GM12892 (cell line): ENCODE results near the gene HABP4.
A peak's percentile ranks its signal among the peaks of the same experiment; 100 is the strongest.

Experiments
- DNase-seq: peaks from one replicate; pipeline ENCODE4 v3.0.0; 2011; ENCODE audit not compliant: insufficient read length
- FAIRE-seq: peaks from 2 replicates; lab custom pipeline; 2011; peaks lifted over from hg19 to GRCh38; lab: Jason Lieb, UNC
- POLR2A ChIP-seq: IDR thresholded peaks from 2 replicates; pipeline ENCODE4 v1.6.1; 2011; ENCODE audit warnings: low read depth, low read length, control low read depth
- POLR2AphosphoS5 ChIP-seq: IDR thresholded peaks from 2 replicates; pipeline ENCODE4 v1.6.1; 2011; ENCODE audit warnings: low read depth, low read length, control low read depth
- TAF1 ChIP-seq: IDR thresholded peaks from 2 replicates; pipeline ENCODE4 v1.6.1; 2011; ENCODE audit warnings: low read depth, mild to moderate bottlenecking, control low read depth, low read length, borderline replicate concordance

Gene HABP4

DNA sequence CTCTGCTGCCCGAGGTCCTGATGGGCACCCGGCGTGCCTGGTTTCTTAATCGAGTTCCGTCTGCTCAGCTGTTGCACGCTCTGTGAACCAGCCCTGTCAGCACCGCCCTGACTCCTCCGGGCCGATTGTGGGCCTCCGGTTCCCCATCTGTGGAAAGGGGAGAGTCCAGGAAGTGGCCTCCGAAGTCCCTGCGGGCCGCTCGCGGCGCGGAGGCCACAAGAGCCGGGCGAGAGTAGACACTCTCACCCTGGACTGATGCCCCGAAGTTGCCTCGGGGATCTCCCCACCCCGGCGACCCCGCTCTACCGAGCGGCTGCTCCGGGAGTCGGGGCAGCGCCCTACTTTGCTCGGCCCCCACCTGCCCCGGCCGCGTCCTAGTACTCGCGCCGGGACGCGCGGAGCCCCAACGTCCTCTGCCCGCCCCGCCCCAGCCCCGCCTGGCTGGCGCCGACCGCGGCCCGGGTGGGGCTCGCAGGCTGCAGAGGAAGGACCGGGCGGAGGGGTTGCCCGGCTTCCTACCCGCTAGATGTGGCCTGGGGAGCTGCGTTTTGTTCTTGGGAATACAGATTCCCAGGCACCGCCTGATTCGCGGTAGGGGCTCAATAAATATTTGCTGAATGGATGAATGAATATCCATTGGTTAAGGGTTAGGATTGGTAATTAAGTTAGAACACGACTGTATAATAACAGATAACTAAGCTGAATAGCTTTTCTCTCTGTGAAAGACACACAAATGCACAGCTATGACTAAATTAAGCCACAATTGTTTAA is 30.9 kb upstream of the HABP4 start:
- DNase-seq (peak; percentile 52), FAIRE-seq (no peak)
- TF ChIP-seq POLR2AphosphoS5 (no peak), TAF1 (no peak), POLR2A (peak; percentile 24; the same call in 1 of the 2 replicates)

DNA sequence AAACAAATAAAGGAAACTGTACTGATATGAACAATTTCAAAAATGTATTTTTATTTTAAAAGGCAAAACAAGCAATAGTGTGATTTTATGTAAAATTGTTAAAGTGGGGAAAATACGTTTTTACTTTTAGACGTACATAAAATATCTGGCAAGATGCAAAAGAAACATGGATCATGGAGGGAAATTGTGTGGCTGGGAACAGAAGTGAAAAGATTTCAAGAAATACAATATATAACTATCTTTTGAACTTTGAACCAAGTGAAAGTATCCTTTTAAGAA is 30.3 kb upstream of the HABP4 start:
- TF ChIP-seq POLR2A: no peak
- no peak for DNase-seq
- no peak for FAIRE-seq

- DNase-seq (no peak), FAIRE-seq (peak; percentile 84)
- TF ChIP-seq TAF1 (no peak), POLR2A (no peak), POLR2AphosphoS5 (no peak)
Measured at GRCh38 chr9:96420468-96421219, 29.3 kb upstream of the HABP4 start.

GRCh38 chr9:96423322-96423984 is 26.5 kb upstream of the HABP4 start:
- FAIRE-seq: no peak
- TF ChIP-seq POLR2A (no peak), POLR2AphosphoS5 (no peak), TAF1 (no peak)
- DNase-seq: no peak

DNA sequence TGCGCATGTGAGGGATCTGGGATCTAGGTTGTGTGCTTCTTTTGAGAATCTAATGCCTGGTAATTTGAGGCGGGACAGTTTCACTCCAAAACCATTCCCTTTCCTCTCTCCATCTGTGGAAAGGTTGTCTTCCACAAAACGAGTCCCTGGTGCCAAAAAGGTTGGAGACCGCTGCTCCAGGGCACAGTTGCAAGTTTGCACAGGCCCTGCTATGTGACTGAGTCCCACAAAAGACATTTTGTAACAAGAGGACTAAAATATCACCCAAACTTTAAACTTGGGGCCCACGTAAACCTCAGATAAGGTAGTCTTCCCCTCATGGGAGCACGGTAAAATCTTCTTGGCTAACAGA is 26.0 kb upstream of the HABP4 start:
- no peak for TF ChIP-seq TAF1
- no peak for TF ChIP-seq POLR2AphosphoS5
- no peak for TF ChIP-seq POLR2A
- FAIRE-seq (no peak), DNase-seq (no peak)

DNA sequence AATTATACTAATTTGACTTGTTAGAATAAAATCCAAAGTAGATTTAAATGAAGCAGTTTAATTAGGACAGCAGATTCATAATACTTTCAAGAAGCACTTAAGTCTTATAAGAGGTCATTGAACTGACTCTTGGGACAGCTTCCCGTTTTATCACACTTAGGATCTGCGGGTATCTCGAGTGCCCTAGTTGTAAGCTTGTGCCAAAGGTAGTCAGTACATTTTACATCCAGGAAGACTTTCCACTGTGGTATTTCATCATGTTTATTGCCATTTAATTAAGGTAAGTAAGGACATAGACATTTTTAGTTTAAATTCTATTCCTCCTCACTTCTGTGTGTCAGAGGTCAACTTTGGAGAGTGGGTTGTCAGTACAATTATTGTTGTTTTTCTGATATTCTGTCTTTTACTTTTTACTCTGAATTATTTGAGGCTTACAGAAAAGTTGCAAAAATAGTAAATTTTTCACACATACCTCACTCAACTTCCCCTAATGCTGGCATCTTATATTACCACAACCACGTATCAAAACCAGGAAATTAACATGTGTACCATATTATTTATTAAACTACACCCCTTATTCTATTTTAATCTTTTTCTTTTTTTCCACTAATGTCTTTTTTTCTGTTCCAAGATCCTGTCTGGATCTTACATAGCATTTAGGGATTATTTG is 24.3 kb upstream of the HABP4 start:
- TF ChIP-seq TAF1 (no peak), POLR2A (no peak), POLR2AphosphoS5 (no peak)
- no peak for DNase-seq
- FAIRE-seq: no peak

DNA sequence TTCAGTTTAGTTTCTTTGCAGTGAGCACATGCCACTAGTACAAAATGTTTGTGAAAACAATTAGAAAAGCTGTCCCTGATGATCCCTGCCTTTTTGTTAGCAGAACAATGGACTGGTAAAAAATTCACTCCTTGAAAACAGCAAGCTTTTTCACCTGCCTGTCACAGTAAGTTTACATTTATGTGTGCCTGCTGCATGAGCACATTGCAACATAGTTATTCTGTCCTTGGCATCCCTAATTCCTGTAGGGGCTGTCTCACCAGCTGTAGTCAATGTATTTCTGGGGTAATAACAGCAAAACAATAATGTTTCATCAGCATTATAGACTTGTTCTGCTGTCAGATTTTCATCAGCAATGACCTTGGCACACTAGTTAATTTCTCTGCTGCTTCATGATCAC is 20.2 kb upstream of the HABP4 start:
- DNase-seq (no peak), FAIRE-seq (no peak)
- no peak for TF ChIP-seq POLR2A
- TF ChIP-seq POLR2AphosphoS5: no peak
- TF ChIP-seq TAF1: no peak

- DNase-seq (no peak), FAIRE-seq (no peak)
- TF ChIP-seq TAF1: no peak
- no peak for TF ChIP-seq POLR2AphosphoS5
- no peak for TF ChIP-seq POLR2A
Measured at GRCh38 chr9:96430377-96430776, 19.6 kb upstream of the HABP4 start.

DNA sequence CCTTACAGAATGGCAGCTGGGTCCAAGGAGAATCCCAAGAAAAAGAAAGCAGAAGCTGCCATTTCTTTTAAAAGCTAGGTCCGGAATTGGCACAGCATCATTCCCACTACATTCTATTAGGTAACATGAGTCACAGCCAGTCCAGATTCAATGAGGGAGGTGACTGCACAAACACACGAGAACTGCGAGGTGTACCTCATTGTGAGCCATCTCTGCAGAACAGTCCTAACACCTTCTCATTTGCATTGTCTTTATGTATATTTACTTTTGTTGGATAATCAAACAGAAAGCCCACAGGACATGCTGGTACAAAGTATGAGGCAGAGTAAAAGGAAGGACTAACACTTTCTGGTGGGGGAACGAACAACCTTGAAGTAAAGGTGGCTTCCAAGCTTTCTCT is 14.6 kb upstream of the HABP4 start:
- DNase-seq (no peak), FAIRE-seq (no peak)
- no peak for TF ChIP-seq TAF1
- no peak for TF ChIP-seq POLR2A

GRCh38 chr9:96436063-96436455 is 13.9 kb upstream of the HABP4 start:
- no peak for FAIRE-seq
- no peak for TF ChIP-seq POLR2A
- no peak for TF ChIP-seq TAF1
- no peak for TF ChIP-seq POLR2AphosphoS5
- no peak for DNase-seq

DNA sequence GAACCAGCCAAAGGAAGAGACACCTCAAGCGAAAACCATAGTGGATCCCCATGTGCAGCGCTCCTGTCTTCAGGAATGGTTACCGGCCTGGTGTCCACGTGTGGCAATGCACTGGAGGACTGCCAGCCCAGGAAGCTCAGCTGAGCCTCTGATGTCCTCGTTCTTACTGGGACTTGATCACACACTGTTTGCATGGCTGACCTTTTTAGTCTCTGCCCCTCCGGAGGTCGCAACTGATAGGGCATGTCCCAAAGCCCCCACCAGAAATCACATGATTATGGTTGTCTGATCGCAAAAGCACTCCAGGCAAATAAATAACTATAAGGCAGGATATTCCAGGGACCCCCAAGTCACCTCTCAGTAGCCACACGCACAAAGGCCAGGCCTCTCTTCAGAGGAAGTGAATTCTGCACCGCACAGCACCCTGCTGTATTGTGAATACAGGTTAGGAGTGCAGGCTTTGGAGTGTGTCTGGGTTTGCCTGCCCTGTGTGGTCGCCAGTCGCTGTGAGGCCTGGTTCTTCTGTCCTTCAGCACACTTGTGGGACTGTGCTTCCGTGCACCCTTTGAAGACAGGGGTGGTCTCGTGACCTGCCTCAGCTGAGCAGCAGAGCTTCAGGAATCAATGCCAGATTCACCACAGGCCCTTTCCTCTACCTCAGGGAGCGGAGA is 13.4 kb upstream of the HABP4 start:
- FAIRE-seq (no peak), DNase-seq (no peak)
- TF ChIP-seq POLR2AphosphoS5 (no peak), TAF1 (no peak), POLR2A (no peak)
